Transverse colon (tissue), 4 donors: Measurements from ENCODE around the gene TCEA3. TPM values are rescaled to one million over a fixed set of nuclear protein-coding genes. Genes with fewer than 3 reads are reported as not detected.

Source experiments
- DNase-seq: peaks from one replicate; pipeline ENCODE4 v3.0.0-alpha.2; 2019
- H3K27ac ChIP-seq, 4 donors: fragments of 200-600 bp; sonication (generic); 2 replicates each; pipeline ENCODE4 v1.5.1; 2016 to 2018; ENCODE audit warnings: inconsistent platforms in 4 of 4
- H3K27me3 ChIP-seq: fragments of 200-600 bp; sonication (generic); 2 replicates; pipeline ENCODE4 v1.5.1; 2017; ENCODE audit warnings: inconsistent platforms
- H3K36me3 ChIP-seq, 4 donors: fragments of 200-600 bp; sonication (generic); 2 replicates each; pipeline ENCODE4 v1.5.1; 2017 to 2019; ENCODE audit warnings: inconsistent platforms in 4 of 4
- H3K4me1 ChIP-seq, 4 donors: fragments of 200-600 bp; sonication (generic); 2 replicates each; pipeline ENCODE4 v1.5.1; 2017 to 2020; ENCODE audit warnings: inconsistent platforms in 4 of 4
- H3K4me3 ChIP-seq, 4 donors: fragments of 200-600 bp; sonication (generic); 1 replicate in 1 of 4; 2 replicates in 3 of 4; pipeline versions ENCODE4 v1.5.1 to v1.6.1; 2017 to 2019; ENCODE audit warnings: inconsistent platforms in 4 of 4
- H3K9me3 ChIP-seq, 2 donors: fragments of 200-600 bp; sonication (generic); 2 replicates each; pipeline ENCODE4 v1.5.1; 2017 to 2019; ENCODE audit warnings: inconsistent platforms in 2 of 2
- CTCF ChIP-seq, 5 experiments: fragments of 200-600 bp in 3 of 5; fragments of 450-650 bp in 2 of 5; sonication (generic) in 3 of 5; IDR thresholded peaks; 1 replicate in 2 of 5; 2 replicates in 3 of 5; pipeline ENCODE4 v1.5.1; 2016 to 2017; ENCODE audit warnings: antibody characterized with exemption in 5 of 5, inconsistent platforms in 3 of 5, mild to moderate bottlenecking in 2 of 5, moderate library complexity in 1 of 5
- EP300 ChIP-seq: sonication (generic); formaldehyde crosslinking; IDR thresholded peaks from one replicate; pipeline ENCODE4 v1.6.1; 2017; ENCODE audit warnings: antibody characterized with exemption, low read depth
- POLR2A ChIP-seq: fragments of 450-650 bp; IDR thresholded peaks from one replicate; pipeline ENCODE4 v1.6.1; 2016; ENCODE audit warnings: antibody characterized with exemption, mild to moderate bottlenecking, moderate library complexity
- POLR2AphosphoS5 ChIP-seq, 3 donors: sonication (generic); formaldehyde crosslinking; IDR thresholded peaks; one replicate each; pipeline ENCODE4 v1.6.1; 2016; ENCODE audit warnings: antibody characterized with exemption in 3 of 3
- WGBS, 2 donors: methylation state at CpG; one replicate each; pipeline ENCODE4 v1.1.5; 2018; ENCODE audit warnings: low coverage in 1 of 2; 5-methylcytosine and 5-hydroxymethylcytosine counted together
- in situ Hi-C, 4 donors: fragments of 200-750 bp; cut with MboI; loops; one replicate each; pipeline versions ENCODE4 v1.15.0 to v1.15.1; 2017; ENCODE audit warnings: low sequenced_read_pairs in 3 of 4, low pct_ligation_motif_present in 1 of 4, low pct_unique_long_range_greater_than_20kb in 1 of 4
- intact Hi-C: fragments of 100-400 bp; cut with DNase I; formaldehyde crosslinking; loops from one replicate; pipeline ENCODE4 v1.15.1; 2023; ENCODE audit warnings: low total_unique reads
- total RNA-seq, 4 donors: library from RNA; depleted of rRNA; stranded (reverse); fragments of >200 nt; gene quantifications; one replicate each; pipeline ENCODE4 v1.1.0, GENCODE V29; 2016

Gene TCEA3
- total RNA-seq, 4 donors from 2014 or later = 137 to 761 (median 198) TPM

- no peak overlapping the region for H3K27ac ChIP-seq
- WGBS, 2 donors = 82 to 85% methylated on average over 3 of the region's 3 CpGs
- H3K9me3 ChIP-seq = no peaks in the 10 kb centered on the region
- no peaks in the 10 kb centered on the region for H3K27me3 ChIP-seq
- TF ChIP-seq POLR2A = no peak
- no peak for TF ChIP-seq EP300
- no peak for TF ChIP-seq POLR2AphosphoS5 (IDR thresholded peaks at IDR 0.05)
- TF ChIP-seq CTCF (IDR thresholded peaks at IDR 0.05) = no peak
- no peak for DNase-seq
- intact Hi-C loops = no loop called here
- in situ Hi-C loops = no loop called here
- no peaks in the 10 kb centered on the region for H3K36me3 ChIP-seq
- no peak overlapping the region for H3K4me3 ChIP-seq
- H3K4me1 ChIP-seq = no peaks in the 10 kb centered on the region
Observed at GRCh38 chr1:23463286-23463685, 38.7 kb upstream of the TCEA3 start.

- intact Hi-C loops = no loop called here
- Histone ChIP-seq H3K4me1 (no peaks in the 10 kb centered on the region), H3K27ac (no peak overlapping the region), H3K27me3 (no peaks in the 10 kb centered on the region), H3K4me3 (no peak overlapping the region), H3K9me3 (no peaks in the 10 kb centered on the region), H3K36me3 (no peaks in the 10 kb centered on the region)
- no peak for DNase-seq
- in situ Hi-C loops = no loop called here
- TF ChIP-seq POLR2AphosphoS5 (IDR thresholded peaks at IDR 0.05) (no peak), POLR2A (no peak), CTCF (IDR thresholded peaks at IDR 0.05) (no peak), EP300 (no peak)
- 92 to 100% methylated on average over 1 to 2 of the region's 2 CpGs for WGBS, 2 donors
Observed at GRCh38 chr1:23462766-23463165, 38.2 kb upstream of the TCEA3 start.

- Histone ChIP-seq H3K4me3 (no peak overlapping the region), H3K9me3 (no peaks in the 10 kb centered on the region), H3K4me1 (no peaks in the 10 kb centered on the region), H3K36me3 (no peaks in the 10 kb centered on the region), H3K27ac (no peak overlapping the region), H3K27me3 (no peaks in the 10 kb centered on the region)
- DNase-seq = no peak
- in situ Hi-C loops = no loop called here
- TF ChIP-seq POLR2A = no peak
- no peak for TF ChIP-seq POLR2AphosphoS5 (IDR thresholded peaks at IDR 0.05)
- TF ChIP-seq CTCF (IDR thresholded peaks at IDR 0.05) = no peak
- no peak for TF ChIP-seq EP300
- WGBS, 2 donors = 74% methylated on average over 3 of the region's 3 CpGs; no CpG with 5 or more reads in 1 of the 2 donors
- intact Hi-C loops = no loop called here
Observed at GRCh38 chr1:23461050-23461449, 36.5 kb upstream of the TCEA3 start.

GRCh38 chr1:23460519-23460918 lies 36.0 kb upstream of the TCEA3 start:
- WGBS, 2 donors = 79 to 97% methylated on average over 4 of the region's 4 CpGs
- no peaks in the 10 kb centered on the region for H3K4me1 ChIP-seq
- TF ChIP-seq CTCF (IDR thresholded peaks at IDR 0.05) (no peak), POLR2AphosphoS5 (IDR thresholded peaks at IDR 0.05) (no peak), EP300 (no peak), POLR2A (no peak)
- intact Hi-C loops (no loop called here), in situ Hi-C loops (no loop called here)
- no peaks in the 10 kb centered on the region for H3K27me3 ChIP-seq
- no peak overlapping the region for H3K27ac ChIP-seq
- no peak overlapping the region for H3K4me3 ChIP-seq
- no peaks in the 10 kb centered on the region for H3K9me3 ChIP-seq
- H3K36me3 ChIP-seq = no peaks in the 10 kb centered on the region
- DNase-seq = no peak
